DMS 273 treated with DMSO at 0.1 percent for 48 hours (cell line): ENCODE results near the gene SRPRB.

Experiments
- DNase-seq: peaks from one replicate; lab custom pipeline; 2025; lab: John Stamatoyannopoulos, UW

The SRPRB gene

DNA sequence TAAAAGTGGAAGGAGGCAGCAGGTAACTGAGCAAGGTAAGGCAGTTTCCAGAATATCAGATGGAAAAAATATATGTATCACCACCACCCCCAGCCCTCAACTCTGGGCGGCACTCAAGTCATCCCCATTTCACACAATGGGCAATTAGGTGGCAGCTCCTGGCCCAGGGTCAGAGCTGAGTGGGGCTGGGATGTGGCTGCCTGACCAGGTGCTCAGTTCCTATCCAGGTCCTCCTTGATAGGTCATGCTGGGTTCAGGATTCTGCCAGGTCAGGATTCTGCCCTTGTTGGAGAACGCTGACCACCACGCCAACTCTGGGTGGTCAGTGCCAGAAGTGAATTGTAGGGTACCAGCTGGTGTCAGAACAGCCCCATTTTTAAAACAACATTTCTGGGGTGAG, 60.5 kb downstream of the SRPRB start:
- DNase-seq: no peak

GRCh38 chr3:133868186-133868585, 62.6 kb downstream of the SRPRB start:
- no peak for DNase-seq

GRCh38 chr3:133868758-133869475, 63.3 kb downstream of the SRPRB start:
- no peak for DNase-seq

DNA sequence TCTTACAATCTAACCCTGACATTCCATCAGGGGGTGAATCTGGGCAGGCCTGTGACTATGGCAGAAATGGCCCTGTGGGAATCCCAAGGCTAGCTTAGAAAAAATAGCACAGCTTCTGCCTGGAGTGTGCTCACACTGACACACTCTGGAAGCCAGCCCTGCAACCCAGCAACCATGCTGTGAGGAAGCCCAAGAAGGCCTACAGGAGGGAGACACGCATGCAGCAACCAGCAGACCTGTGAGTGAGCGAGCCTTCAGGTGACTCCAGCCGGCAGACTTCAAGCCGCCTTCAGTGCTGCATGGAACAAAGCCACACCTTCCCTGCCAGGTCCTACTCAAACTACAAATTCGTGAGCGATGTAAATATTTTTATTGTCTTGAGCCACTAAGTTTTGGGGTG, 64.0 kb downstream of the SRPRB start:
- no peak for DNase-seq

GRCh38 chr3:133870822-133871221, 65.2 kb downstream of the SRPRB start:
- no peak for DNase-seq
